ENCODE results near the gene ELFN1.

DNA sequence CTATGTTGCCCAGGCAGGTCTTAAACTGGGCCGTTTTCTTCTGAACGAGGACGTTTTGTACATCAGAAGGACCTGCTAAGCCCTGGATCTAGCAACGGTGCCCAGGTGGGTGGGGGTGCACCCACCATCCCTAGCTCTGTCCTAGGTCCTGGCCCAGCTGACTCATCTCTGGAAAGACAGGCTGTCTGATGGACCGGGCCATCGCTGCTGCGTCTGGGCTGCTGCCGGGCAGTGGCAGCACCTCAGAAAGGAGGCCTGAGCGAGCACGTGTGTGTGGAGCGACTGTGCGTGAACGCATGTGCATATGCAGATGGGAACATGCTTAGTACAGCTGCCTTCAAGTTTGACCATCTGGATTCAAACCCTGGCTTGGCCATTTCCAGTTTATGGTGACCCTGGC is 7.3 kb upstream of the ELFN1 start:
- TF ChIP-seq, protein P1, sequence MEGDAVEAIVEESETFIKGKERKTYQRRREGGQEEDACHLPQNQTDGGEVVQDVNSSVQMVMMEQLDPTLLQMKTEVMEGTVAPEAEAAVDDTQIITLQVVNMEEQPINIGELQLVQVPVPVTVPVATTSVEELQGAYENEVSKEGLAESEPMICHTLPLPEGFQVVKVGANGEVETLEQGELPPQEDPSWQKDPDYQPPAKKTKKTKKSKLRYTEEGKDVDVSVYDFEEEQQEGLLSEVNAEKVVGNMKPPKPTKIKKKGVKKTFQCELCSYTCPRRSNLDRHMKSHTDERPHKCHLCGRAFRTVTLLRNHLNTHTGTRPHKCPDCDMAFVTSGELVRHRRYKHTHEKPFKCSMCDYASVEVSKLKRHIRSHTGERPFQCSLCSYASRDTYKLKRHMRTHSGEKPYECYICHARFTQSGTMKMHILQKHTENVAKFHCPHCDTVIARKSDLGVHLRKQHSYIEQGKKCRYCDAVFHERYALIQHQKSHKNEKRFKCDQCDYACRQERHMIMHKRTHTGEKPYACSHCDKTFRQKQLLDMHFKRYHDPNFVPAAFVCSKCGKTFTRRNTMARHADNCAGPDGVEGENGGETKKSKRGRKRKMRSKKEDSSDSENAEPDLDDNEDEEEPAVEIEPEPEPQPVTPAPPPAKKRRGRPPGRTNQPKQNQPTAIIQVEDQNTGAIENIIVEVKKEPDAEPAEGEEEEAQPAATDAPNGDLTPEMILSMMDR (IDR thresholded peaks at IDR 0.05; ENCODE audit: insufficient read depth, low read length, poor library complexity, severe bottlenecking), result no peak
- TF ChIP-seq EZH2phosphoT487 (conservative IDR thresholded peaks at IDR 0.05; ENCODE audit: low read length), result no peak
